Spleen (tissue), 7 donors: ENCODE results near the gene LATS1.

Source experiments
- POLR2AphosphoS5 ChIP-seq, 3 donors: sonication (generic); formaldehyde crosslinking; IDR thresholded peaks; one replicate each; pipeline ENCODE4 v1.5.1; 2017; ENCODE audit warnings: antibody characterized with exemption in 3 of 3
- TF ChIP-seq, protein P1 (sequence below), 11 experiments: fragments of 200-600 bp in 7 of 11; fragments of 450-650 bp in 4 of 11; sonication (generic) in 4 of 11; IDR thresholded peaks in 8 of 11; conservative IDR thresholded peaks in 3 of 11; 1 replicate in 7 of 11; 2 replicates in 4 of 11; pipeline versions ENCODE4 v1.4.0 to v1.8.0; 2016 to 2021; ENCODE audit warnings: antibody characterized with exemption in 11 of 11, inconsistent platforms in 4 of 11, mild to moderate bottlenecking in 1 of 11
- donor health status: DM: no; HTN: no; CAD: no; lungs with moderate emphysema.
- donor health status: DM: no; HTN: no; CAD: no.
- donor health status: DM: no; HTN: no; CAD: no.

DNA sequence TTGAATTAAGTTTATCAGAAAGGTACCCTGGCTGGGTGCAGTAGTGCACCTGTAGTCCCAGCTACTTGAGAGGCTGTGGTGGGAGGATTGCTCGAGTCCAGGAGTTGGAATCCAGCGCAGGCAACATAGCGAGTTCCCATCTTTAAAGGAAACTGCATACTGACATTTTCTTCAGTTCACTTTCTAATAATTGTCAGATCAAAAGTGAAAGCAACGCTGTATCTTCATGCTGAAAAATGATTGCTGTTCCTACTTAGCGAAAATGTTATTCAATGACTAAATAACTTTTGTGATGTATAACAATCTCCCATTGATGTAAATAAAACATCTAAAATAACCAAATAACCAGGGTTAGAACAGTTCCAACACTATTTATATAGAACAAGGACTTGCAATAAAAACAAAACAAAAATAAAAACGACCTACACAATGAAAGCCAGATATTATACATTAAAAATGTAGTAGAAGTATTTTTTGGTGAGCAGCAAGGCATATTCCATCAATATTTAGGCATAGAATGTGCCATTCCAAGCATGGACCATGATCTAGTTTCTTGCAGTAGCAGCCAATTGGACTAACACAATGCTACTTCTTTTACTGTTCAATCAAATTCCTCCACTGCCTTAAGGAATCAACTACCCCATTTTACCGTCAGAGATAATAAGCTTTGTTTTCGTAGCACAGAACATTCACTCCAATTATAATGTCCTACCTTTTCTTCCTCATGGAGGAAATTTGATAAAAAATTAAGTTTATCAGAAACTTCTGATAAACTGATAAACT is 1.5 kb downstream of the LATS1 start:
- TF ChIP-seq, protein P1, sequence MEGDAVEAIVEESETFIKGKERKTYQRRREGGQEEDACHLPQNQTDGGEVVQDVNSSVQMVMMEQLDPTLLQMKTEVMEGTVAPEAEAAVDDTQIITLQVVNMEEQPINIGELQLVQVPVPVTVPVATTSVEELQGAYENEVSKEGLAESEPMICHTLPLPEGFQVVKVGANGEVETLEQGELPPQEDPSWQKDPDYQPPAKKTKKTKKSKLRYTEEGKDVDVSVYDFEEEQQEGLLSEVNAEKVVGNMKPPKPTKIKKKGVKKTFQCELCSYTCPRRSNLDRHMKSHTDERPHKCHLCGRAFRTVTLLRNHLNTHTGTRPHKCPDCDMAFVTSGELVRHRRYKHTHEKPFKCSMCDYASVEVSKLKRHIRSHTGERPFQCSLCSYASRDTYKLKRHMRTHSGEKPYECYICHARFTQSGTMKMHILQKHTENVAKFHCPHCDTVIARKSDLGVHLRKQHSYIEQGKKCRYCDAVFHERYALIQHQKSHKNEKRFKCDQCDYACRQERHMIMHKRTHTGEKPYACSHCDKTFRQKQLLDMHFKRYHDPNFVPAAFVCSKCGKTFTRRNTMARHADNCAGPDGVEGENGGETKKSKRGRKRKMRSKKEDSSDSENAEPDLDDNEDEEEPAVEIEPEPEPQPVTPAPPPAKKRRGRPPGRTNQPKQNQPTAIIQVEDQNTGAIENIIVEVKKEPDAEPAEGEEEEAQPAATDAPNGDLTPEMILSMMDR (IDR thresholded peaks at IDR 0.05 in 8 of 11, conservative IDR thresholded peaks at IDR 0.05 in 3 of 11): no peak
- TF ChIP-seq POLR2AphosphoS5 (IDR thresholded peaks at IDR 0.05): no peak
